ENCODE data around the gene ANKRD65. TPM values are rescaled to one million over a fixed set of nuclear protein-coding genes. Genes with fewer than 3 reads are reported as not detected.

The ANKRD65 gene
- total RNA-seq, 1 experiment from 2014 or later, result 3.2 TPM

DNA sequence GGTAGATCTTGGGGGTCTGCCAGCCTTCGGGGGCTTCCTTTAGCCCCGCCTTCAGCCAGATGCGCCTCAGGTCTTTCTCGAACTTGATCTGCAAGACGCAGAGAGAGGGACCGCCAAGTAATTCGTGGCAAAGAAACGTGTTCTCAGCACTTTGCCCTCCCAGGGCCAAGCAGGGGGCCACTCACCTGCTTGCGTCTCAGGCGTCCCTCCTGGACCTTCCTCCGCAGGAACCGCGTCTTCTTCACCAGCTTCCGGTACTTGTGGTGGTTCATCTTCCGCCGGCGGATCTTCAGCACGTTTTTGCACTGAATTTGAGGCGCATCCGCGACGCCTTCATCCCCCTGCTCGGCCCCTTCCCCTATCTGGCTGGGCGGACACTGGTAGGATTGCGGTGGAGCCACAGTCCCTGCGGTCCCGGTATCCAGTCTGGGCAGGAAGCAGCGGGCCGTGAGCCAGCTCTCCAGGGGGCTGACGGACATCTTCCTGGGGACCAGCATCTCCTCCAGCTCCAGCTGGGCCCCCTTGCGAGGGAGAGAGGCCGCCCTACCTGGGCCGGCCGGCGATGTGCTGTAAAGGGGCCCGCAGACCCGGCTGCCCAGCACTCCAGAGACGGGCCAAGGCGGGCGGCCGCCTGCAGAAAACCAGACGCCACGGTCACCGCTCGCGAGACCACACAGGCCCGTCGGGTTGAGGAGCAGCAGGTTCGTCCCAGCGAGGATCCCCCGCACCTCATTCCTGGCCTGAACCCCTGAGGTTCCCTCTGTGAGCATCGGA is 47.1 kb downstream of the ANKRD65 start:
- intact Hi-C loops (cut with micrococcal nuclease; ENCODE audit: unreplicated experiment), result no loop called here
- Mint-ChIP-seq H3K27me3 (ENCODE audit: insufficient read depth, unreplicated experiment) (no peaks in the 10 kb centered on the region), H3K4me3 (ENCODE audit: unreplicated experiment) (peak overlapping the region; percentile 85), H3K9me3 (ENCODE audit: unreplicated experiment) (no peaks in the 10 kb centered on the region), H3K36me3 (ENCODE audit: insufficient read depth, unreplicated experiment) (peaks cover 16% of the 10 kb centered on the region), H3K27ac (ENCODE audit: unreplicated experiment) (peak overlapping the region; percentile 93), H3K4me1 (ENCODE audit: low read depth, unreplicated experiment) (no peaks in the 10 kb centered on the region)
- no peak for TF ChIP-seq CTCF (IDR thresholded peaks at IDR 0.05; ENCODE audit: insufficient read depth in 1 of 2, low read depth in 1 of 2, low read length in 1 of 2, severe bottlenecking in 1 of 2, unreplicated experiment in 1 of 2)
- Histone ChIP-seq H3K36me3 (ENCODE audit: control insufficient read depth, insufficient read depth, low read length) (no peaks in the 10 kb centered on the region), H3K4me3 (ENCODE audit: low read depth, low read length) (peak overlapping the region; percentile 84), H3K4me1 (peaks cover 6% of the 10 kb centered on the region), H3K27me3 (replicated peaks; ENCODE audit: control insufficient read depth, insufficient read depth, low read length) (no peaks in the 10 kb centered on the region), H3K9me3 (no peaks in the 10 kb centered on the region)
- DNase-seq, result no peak
- TSS peak; percentile 88 for BruUV-seq (replicated peaks)
- CTCF ChIA-PET, result no interaction called here
- POLR2A ChIA-PET, result interaction anchor here (1.1 kb wide), 1 partner anchor 49 kb away, joined by 3 read pairs; no protein-coding TSS in a partner anchor

DNA sequence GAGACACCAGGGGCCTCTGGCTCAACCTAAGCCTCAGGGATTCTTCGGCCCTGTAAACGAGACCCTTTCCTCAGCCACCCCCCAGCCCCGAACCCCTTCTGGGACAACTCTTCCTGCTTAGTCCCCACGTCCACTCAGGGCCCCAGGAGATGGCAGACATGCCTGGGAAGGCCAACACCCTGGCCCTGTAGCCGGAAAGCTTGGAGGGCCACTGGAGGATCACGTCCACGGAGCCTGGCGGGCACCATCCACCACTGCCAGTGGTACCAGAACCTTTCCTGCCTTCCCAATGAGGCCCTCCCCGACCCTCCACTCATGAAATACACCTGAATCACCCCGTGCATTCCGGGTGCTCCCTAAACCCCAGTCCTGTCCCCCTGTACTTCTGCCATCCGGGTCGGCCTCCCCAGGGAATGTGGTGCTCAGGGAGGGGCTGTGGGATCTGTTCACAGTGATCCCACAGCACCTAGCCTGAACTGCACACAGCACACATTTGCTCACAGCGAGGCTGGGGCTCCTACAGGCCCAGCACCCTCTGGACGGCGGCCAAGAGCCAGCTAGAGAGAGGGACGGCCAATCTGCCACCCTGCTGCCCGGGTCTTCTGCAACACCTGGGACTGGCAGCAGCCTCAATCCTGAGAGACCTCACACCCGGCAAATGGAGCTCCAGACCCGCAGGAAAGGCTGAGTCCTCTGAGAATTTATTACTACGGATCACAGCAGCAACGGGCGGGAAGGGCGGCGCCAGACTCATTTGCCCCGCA is 47.8 kb downstream of the ANKRD65 start:
- Mint-ChIP-seq H3K9me3 (ENCODE audit: unreplicated experiment) (no peaks in the 10 kb centered on the region), H3K36me3 (ENCODE audit: insufficient read depth, unreplicated experiment) (peaks cover 16% of the 10 kb centered on the region), H3K27me3 (ENCODE audit: insufficient read depth, unreplicated experiment) (no peaks in the 10 kb centered on the region), H3K4me3 (ENCODE audit: unreplicated experiment) (peak overlapping the region; percentile 85), H3K27ac (ENCODE audit: unreplicated experiment) (no peak overlapping the region), H3K4me1 (ENCODE audit: low read depth, unreplicated experiment) (no peaks in the 10 kb centered on the region)
- ChIA-PET POLR2A (interaction anchor here (1.1 kb wide), 1 partner anchor 48 kb away, joined by 3 read pairs; no protein-coding TSS in a partner anchor), CTCF (no interaction called here)
- Histone ChIP-seq H3K4me3 (ENCODE audit: low read depth, low read length) (no peak overlapping the region), H3K4me1 (peaks cover 6% of the 10 kb centered on the region), H3K36me3 (ENCODE audit: control insufficient read depth, insufficient read depth, low read length) (no peaks in the 10 kb centered on the region), H3K9me3 (no peaks in the 10 kb centered on the region), H3K27me3 (replicated peaks; ENCODE audit: control insufficient read depth, insufficient read depth, low read length) (no peaks in the 10 kb centered on the region)
- intact Hi-C loops (cut with micrococcal nuclease; ENCODE audit: unreplicated experiment), result no loop called here
- no peak for DNase-seq
- no TSS peak for BruUV-seq (replicated peaks)
- TF ChIP-seq CTCF (IDR thresholded peaks at IDR 0.05; ENCODE audit: insufficient read depth in 1 of 2, low read depth in 1 of 2, low read length in 1 of 2, severe bottlenecking in 1 of 2, unreplicated experiment in 1 of 2), result no peak

DNA sequence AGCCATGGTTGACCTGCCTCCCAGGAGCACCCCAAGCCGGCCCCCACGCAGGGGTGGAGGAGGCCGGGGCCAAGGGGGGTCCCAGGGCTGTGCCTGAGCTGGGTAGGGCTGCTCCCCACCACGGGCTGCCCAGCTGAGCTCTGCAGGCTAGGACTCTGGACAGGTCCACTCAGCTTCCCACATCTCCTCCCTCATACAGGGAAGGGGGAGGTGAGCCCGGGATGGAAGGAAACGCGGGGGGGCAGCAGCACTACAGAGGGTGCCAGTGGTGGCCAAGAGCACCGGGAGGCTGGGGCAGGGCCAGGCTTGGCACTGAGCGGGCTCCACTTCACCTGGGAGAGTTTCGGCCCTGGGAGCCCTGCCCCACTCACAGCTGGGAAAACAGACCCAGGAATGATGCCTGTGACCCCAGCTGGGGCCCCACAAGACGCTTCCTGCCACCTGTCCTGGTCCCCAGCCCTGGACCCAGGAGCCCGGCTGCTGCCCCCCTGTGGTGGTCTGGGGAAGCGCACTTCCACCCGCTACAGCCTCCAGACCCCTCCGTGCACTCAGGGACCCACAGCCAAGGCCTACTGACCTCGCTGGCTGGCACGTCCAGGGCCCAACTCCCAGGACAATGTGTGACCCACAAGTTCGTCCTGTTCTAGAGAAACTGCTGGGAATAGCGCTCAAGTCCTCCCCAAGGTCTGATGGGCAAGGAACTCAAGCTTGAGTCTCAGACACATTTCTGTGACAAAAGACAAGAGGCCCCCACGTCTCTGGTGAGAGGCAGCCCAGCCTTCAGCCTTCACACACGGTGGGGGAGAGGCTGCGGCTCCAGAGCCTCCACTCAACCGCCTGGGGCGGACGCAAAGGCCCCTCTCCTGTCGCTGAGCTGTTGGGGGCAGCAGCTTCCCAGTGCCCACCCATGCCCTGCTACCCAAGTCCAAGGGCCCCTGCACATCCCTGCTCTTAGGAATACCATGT is 49.0 kb downstream of the ANKRD65 start:
- BruUV-seq (replicated peaks), result no TSS peak
- POLR2A ChIA-PET, result no interaction called here

More for the DNA sequence above, 49.0 kb downstream of the ANKRD65 start:
- Mint-ChIP-seq H3K4me1 (ENCODE audit: low read depth, unreplicated experiment) (no peaks in the 10 kb centered on the region), H3K27me3 (ENCODE audit: insufficient read depth, unreplicated experiment) (no peaks in the 10 kb centered on the region), H3K27ac (ENCODE audit: unreplicated experiment) (no peak overlapping the region), H3K4me3 (ENCODE audit: unreplicated experiment) (no peak overlapping the region), H3K36me3 (ENCODE audit: insufficient read depth, unreplicated experiment) (peaks cover 16% of the 10 kb centered on the region), H3K9me3 (ENCODE audit: unreplicated experiment) (no peaks in the 10 kb centered on the region)
- TF ChIP-seq CTCF (IDR thresholded peaks at IDR 0.05; ENCODE audit: insufficient read depth in 1 of 2, low read depth in 1 of 2, low read length in 1 of 2, severe bottlenecking in 1 of 2, unreplicated experiment in 1 of 2), result peak; percentile 81 to 86
- CTCF ChIA-PET, result no interaction called here
- no peak overlapping the region for H3K4me3 ChIP-seq (ENCODE audit: low read depth, low read length)
- peaks cover 6% of the 10 kb centered on the region for H3K4me1 ChIP-seq
- H3K36me3 ChIP-seq (ENCODE audit: control insufficient read depth, insufficient read depth, low read length), result no peaks in the 10 kb centered on the region
- H3K9me3 ChIP-seq, result no peaks in the 10 kb centered on the region
- intact Hi-C loops (cut with micrococcal nuclease; ENCODE audit: unreplicated experiment), result no loop called here
- no peaks in the 10 kb centered on the region for H3K27me3 ChIP-seq (replicated peaks; ENCODE audit: control insufficient read depth, insufficient read depth, low read length)
- DNase-seq, result peak in 1 of 2 experiments; percentile 78
